GM23338 (cell line): Measurements from ENCODE around the gene UQCR11. TPM values are rescaled to one million over a fixed set of nuclear protein-coding genes. Genes with fewer than 3 reads are reported as not detected.

ENCODE experiments used
- ATAC-seq: fragments of 200-7000 bp; cut with Tn5 transposase; 3 replicates; pipeline ENCODE4 v1.9.1; 2020
- DNase-seq: peaks from one replicate; pipeline ENCODE4 v3.0.0-alpha.2; 2015; ENCODE audit warnings: low spot score
- H2AFZ ChIP-seq: fragments of 200-600 bp; sonication (generic); 2 replicates; pipeline ENCODE4 v1.8.0; 2016; ENCODE audit warnings: antibody characterized with exemption, mild to moderate bottlenecking, moderate library complexity
- H3F3A ChIP-seq: fragments of 200-600 bp; sonication (generic); replicated peaks from 2 replicates; pipeline ENCODE4 v1.8.0; 2017; ENCODE audit warnings: antibody characterized with exemption, mixed run types, low read depth
- H3K27ac ChIP-seq: fragments of 200-600 bp; sonication (generic); 2 replicates; pipeline ENCODE4 v1.6.1; 2016; ENCODE audit warnings: low read depth
- H3K27me3 ChIP-seq: fragments of 200-600 bp; sonication (generic); 2 replicates; pipeline ENCODE4 v1.8.0; 2016; ENCODE audit warnings: mild to moderate bottlenecking, mixed run types, moderate library complexity; ENCODE audit not compliant: insufficient read depth
- H3K36me3 ChIP-seq: fragments of 200-600 bp; sonication (generic); 2 replicates; pipeline ENCODE4 v1.8.0; 2016; ENCODE audit warnings: mild to moderate bottlenecking; ENCODE audit not compliant: insufficient read depth
- H3K4me1 ChIP-seq: fragments of 200-600 bp; sonication (generic); 2 replicates; pipeline ENCODE4 v1.8.0; 2016; ENCODE audit warnings: mild to moderate bottlenecking, moderate library complexity; ENCODE audit not compliant: insufficient read depth
- H3K4me2 ChIP-seq: fragments of 200-600 bp; sonication (generic); 2 replicates; pipeline ENCODE4 v1.7.1; 2017; ENCODE audit warnings: mixed run types
- H3K4me3 ChIP-seq: fragments of 200-600 bp; sonication (generic); 2 replicates; pipeline ENCODE4 v1.6.1; 2016; ENCODE audit warnings: mixed run types
- H3K79me2 ChIP-seq: fragments of 200-600 bp; sonication (generic); replicated peaks from 2 replicates; pipeline ENCODE4 v1.8.0; 2017; ENCODE audit warnings: mild to moderate bottlenecking; ENCODE audit not compliant: insufficient read depth
- H3K9me2 ChIP-seq: fragments of 200-600 bp; sonication (generic); 2 replicates; pipeline ENCODE4 v1.8.0; 2017; ENCODE audit not compliant: insufficient read depth
- H4K20me1 ChIP-seq: fragments of 200-600 bp; sonication (generic); replicated peaks from 2 replicates; pipeline ENCODE4 v1.8.0; 2017; ENCODE audit warnings: mild to moderate bottlenecking; ENCODE audit not compliant: insufficient read depth
- H3K27ac Mint-ChIP-seq: 2 replicates; pipeline ENCODE4 v1.8.0; 2020; ENCODE audit warnings: inconsistent platforms, mild to moderate bottlenecking, moderate library complexity, mixed read lengths
- H3K27me3 Mint-ChIP-seq: 3 replicates; pipeline ENCODE4 v1.8.0; 2022; ENCODE audit warnings: low read depth, mild to moderate bottlenecking, moderate library complexity, mixed read lengths, inconsistent platforms; ENCODE audit not compliant: insufficient read depth, poor library complexity
- H3K36me3 Mint-ChIP-seq: 3 replicates; pipeline ENCODE4 v1.8.0; 2021; ENCODE audit warnings: low read depth, mild to moderate bottlenecking, inconsistent platforms, moderate library complexity, mixed read lengths
- H3K4me1 Mint-ChIP-seq: 3 replicates; pipeline ENCODE4 v1.8.0; 2020; ENCODE audit warnings: mild to moderate bottlenecking, inconsistent platforms, mixed read lengths
- H3K4me3 Mint-ChIP-seq: 3 replicates; pipeline ENCODE4 v1.8.0; 2021; ENCODE audit warnings: moderate library complexity, mild to moderate bottlenecking, inconsistent platforms, mixed read lengths
- H3K9me3 Mint-ChIP-seq: 3 replicates; pipeline ENCODE4 v1.8.0; 2020; ENCODE audit warnings: moderate library complexity, mild to moderate bottlenecking, inconsistent platforms, mixed read lengths
- CREB1 ChIP-seq: fragments of 250-450 bp; sonication (Bioruptor Pico); IDR thresholded peaks from 2 replicates; pipeline ENCODE4 v1.5.0; 2020; ENCODE audit warnings: low read depth, mild to moderate bottlenecking, moderate library complexity
- EZH2 ChIP-seq: fragments of 200-600 bp; sonication (generic); IDR thresholded peaks from one replicate; pipeline ENCODE4 v1.8.0; 2017; ENCODE audit warnings: antibody characterized with exemption, mild to moderate bottlenecking, low read depth; ENCODE audit not compliant: unreplicated experiment
- EZH2phosphoT487 ChIP-seq: fragments of 200-600 bp; sonication (generic); IDR thresholded peaks from one replicate; pipeline ENCODE4 v1.8.1; 2018; ENCODE audit warnings: antibody characterized with exemption; ENCODE audit not compliant: unreplicated experiment
- JUNB ChIP-seq: IDR thresholded peaks from one replicate; pipeline ENCODE4 v1.6.1; 2016; ENCODE audit warnings: antibody characterized with exemption; ENCODE audit not compliant: unreplicated experiment
- NANOG ChIP-seq: IDR thresholded peaks from 2 replicates; pipeline ENCODE4 v1.6.1; 2016; ENCODE audit warnings: antibody characterized with exemption, borderline replicate concordance
- POLR2AphosphoS5 ChIP-seq: IDR thresholded peaks from 2 replicates; pipeline ENCODE4 v1.6.1; 2016; ENCODE audit warnings: antibody characterized with exemption, low read depth
- STAT1 ChIP-seq: IDR thresholded peaks from one replicate; pipeline ENCODE4 v1.6.1; 2016; ENCODE audit warnings: antibody characterized with exemption; ENCODE audit not compliant: unreplicated experiment
- ZNF114 ChIP-seq: fragments of 250-450 bp; sonication (Bioruptor Pico); IDR thresholded peaks from 2 replicates; pipeline ENCODE4 v1.5.0; 2020; ENCODE audit warnings: mild to moderate bottlenecking, moderate library complexity
- ZNF331 ChIP-seq: fragments of 250-450 bp; sonication (Bioruptor Pico); IDR thresholded peaks from 2 replicates; pipeline ENCODE4 v1.5.0; 2020; ENCODE audit warnings: low read depth, mild to moderate bottlenecking, moderate library complexity
- polyA plus RNA-seq: library from polyadenylated mRNA; unstranded; fragments of >200 nt; fragmentation: Nextera tagmentation; extraction: Ambion mirVana; gene quantifications from 2 replicates; pipeline ENCODE4 v1.2.1, GENCODE V29; 2016
- total RNA-seq: library from RNA; depleted of rRNA; stranded (reverse); fragments of >200 nt; shearing (Covaris generic); gene quantifications from 2 replicates; pipeline ENCODE4 v1.2.3, GENCODE V29; 2014
- TF ChIP-seq, protein P1 (sequence below), 2 experiments: fragments of 200-600 bp in 1 of 2; sonication (generic) in 1 of 2; conservative IDR thresholded peaks; 2 replicates each; pipeline versions ENCODE4 v1.5.1 to v1.6.1; 2016 to 2017; ENCODE audit warnings: antibody characterized with exemption in 2 of 2, low read depth in 2 of 2, mild to moderate bottlenecking in 2 of 2, moderate library complexity in 1 of 2
- TF ChIP-seq, protein P2 (sequence below): IDR thresholded peaks from 2 replicates; pipeline ENCODE4 v1.6.1; 2016; ENCODE audit warnings: antibody characterized with exemption
- TF ChIP-seq, protein P3 (sequence below): fragments of 250-450 bp; sonication (Bioruptor Pico); IDR thresholded peaks from 2 replicates; pipeline ENCODE4 v1.5.0; 2020; ENCODE audit warnings: mild to moderate bottlenecking, moderate library complexity
- TF ChIP-seq, protein P4 (sequence below): IDR thresholded peaks from one replicate; pipeline ENCODE4 v1.6.1; 2018; ENCODE audit warnings: antibody characterized with exemption; ENCODE audit not compliant: unreplicated experiment

The UQCR11 gene
- total and polyA plus RNA-seq, 2 experiments from 2014 or later = 46.4 to 413 TPM

DNA sequence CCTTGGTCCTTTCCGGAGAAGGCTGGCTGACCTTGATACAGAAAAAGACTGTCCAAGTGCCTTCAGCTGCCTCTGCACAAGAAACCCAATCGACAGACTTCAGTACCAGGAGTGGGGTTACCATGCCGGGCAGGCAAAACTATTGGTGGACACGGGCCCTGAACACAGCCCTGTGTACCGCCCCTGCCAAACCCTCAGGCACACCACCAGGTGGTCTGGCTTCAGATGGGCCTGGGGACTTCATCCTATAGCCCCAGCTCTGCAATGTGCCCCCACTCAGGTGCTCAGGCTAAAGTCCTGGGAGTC, 29.6 kb upstream of the UQCR11 start:
- H3K4me3 Mint-ChIP-seq = no peak overlapping the region
- Histone ChIP-seq H3K79me2 (peaks cover 59% of the 10 kb centered on the region), H3K4me2 (no peak overlapping the region), H3K4me1 (no peaks in the 10 kb centered on the region), H3K27ac (no peak overlapping the region), H3K36me3 (peaks cover 19% of the 10 kb centered on the region), H3K27me3 (no peaks in the 10 kb centered on the region), H3F3A (0 out of 2 replicates have a peak, but pooled peaks cover 3% of the 10 kb centered on the region), H3K9me2 (no peaks in the 10 kb centered on the region), H4K20me1 (peaks cover 66% of the 10 kb centered on the region), H2AFZ (no peak overlapping the region), H3K4me3 (no peak overlapping the region)
- peaks cover 8% of the 10 kb centered on the region for H3K9me3 Mint-ChIP-seq
- H3K27me3 Mint-ChIP-seq = peaks cover 16% of the 10 kb centered on the region
- TF ChIP-seq, protein P1, sequence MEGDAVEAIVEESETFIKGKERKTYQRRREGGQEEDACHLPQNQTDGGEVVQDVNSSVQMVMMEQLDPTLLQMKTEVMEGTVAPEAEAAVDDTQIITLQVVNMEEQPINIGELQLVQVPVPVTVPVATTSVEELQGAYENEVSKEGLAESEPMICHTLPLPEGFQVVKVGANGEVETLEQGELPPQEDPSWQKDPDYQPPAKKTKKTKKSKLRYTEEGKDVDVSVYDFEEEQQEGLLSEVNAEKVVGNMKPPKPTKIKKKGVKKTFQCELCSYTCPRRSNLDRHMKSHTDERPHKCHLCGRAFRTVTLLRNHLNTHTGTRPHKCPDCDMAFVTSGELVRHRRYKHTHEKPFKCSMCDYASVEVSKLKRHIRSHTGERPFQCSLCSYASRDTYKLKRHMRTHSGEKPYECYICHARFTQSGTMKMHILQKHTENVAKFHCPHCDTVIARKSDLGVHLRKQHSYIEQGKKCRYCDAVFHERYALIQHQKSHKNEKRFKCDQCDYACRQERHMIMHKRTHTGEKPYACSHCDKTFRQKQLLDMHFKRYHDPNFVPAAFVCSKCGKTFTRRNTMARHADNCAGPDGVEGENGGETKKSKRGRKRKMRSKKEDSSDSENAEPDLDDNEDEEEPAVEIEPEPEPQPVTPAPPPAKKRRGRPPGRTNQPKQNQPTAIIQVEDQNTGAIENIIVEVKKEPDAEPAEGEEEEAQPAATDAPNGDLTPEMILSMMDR (conservative IDR thresholded peaks at IDR 0.05; ENCODE audit: low read depth in 2 of 2) = no peak
- TF ChIP-seq CREB1 (CRISPR knock-in tag) (no peak), STAT1 (no peak), ZNF114 (CRISPR knock-in tag) (no peak), JUNB (no peak), EZH2 (no peak), POLR2AphosphoS5 (no peak), ZNF331 (CRISPR knock-in tag) (no peak), NANOG (no peak), EZH2phosphoT487 (no peak)
- TF ChIP-seq, protein P2, sequence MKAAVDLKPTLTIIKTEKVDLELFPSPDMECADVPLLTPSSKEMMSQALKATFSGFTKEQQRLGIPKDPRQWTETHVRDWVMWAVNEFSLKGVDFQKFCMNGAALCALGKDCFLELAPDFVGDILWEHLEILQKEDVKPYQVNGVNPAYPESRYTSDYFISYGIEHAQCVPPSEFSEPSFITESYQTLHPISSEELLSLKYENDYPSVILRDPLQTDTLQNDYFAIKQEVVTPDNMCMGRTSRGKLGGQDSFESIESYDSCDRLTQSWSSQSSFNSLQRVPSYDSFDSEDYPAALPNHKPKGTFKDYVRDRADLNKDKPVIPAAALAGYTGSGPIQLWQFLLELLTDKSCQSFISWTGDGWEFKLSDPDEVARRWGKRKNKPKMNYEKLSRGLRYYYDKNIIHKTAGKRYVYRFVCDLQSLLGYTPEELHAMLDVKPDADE = no peak
- TF ChIP-seq, protein P3, sequence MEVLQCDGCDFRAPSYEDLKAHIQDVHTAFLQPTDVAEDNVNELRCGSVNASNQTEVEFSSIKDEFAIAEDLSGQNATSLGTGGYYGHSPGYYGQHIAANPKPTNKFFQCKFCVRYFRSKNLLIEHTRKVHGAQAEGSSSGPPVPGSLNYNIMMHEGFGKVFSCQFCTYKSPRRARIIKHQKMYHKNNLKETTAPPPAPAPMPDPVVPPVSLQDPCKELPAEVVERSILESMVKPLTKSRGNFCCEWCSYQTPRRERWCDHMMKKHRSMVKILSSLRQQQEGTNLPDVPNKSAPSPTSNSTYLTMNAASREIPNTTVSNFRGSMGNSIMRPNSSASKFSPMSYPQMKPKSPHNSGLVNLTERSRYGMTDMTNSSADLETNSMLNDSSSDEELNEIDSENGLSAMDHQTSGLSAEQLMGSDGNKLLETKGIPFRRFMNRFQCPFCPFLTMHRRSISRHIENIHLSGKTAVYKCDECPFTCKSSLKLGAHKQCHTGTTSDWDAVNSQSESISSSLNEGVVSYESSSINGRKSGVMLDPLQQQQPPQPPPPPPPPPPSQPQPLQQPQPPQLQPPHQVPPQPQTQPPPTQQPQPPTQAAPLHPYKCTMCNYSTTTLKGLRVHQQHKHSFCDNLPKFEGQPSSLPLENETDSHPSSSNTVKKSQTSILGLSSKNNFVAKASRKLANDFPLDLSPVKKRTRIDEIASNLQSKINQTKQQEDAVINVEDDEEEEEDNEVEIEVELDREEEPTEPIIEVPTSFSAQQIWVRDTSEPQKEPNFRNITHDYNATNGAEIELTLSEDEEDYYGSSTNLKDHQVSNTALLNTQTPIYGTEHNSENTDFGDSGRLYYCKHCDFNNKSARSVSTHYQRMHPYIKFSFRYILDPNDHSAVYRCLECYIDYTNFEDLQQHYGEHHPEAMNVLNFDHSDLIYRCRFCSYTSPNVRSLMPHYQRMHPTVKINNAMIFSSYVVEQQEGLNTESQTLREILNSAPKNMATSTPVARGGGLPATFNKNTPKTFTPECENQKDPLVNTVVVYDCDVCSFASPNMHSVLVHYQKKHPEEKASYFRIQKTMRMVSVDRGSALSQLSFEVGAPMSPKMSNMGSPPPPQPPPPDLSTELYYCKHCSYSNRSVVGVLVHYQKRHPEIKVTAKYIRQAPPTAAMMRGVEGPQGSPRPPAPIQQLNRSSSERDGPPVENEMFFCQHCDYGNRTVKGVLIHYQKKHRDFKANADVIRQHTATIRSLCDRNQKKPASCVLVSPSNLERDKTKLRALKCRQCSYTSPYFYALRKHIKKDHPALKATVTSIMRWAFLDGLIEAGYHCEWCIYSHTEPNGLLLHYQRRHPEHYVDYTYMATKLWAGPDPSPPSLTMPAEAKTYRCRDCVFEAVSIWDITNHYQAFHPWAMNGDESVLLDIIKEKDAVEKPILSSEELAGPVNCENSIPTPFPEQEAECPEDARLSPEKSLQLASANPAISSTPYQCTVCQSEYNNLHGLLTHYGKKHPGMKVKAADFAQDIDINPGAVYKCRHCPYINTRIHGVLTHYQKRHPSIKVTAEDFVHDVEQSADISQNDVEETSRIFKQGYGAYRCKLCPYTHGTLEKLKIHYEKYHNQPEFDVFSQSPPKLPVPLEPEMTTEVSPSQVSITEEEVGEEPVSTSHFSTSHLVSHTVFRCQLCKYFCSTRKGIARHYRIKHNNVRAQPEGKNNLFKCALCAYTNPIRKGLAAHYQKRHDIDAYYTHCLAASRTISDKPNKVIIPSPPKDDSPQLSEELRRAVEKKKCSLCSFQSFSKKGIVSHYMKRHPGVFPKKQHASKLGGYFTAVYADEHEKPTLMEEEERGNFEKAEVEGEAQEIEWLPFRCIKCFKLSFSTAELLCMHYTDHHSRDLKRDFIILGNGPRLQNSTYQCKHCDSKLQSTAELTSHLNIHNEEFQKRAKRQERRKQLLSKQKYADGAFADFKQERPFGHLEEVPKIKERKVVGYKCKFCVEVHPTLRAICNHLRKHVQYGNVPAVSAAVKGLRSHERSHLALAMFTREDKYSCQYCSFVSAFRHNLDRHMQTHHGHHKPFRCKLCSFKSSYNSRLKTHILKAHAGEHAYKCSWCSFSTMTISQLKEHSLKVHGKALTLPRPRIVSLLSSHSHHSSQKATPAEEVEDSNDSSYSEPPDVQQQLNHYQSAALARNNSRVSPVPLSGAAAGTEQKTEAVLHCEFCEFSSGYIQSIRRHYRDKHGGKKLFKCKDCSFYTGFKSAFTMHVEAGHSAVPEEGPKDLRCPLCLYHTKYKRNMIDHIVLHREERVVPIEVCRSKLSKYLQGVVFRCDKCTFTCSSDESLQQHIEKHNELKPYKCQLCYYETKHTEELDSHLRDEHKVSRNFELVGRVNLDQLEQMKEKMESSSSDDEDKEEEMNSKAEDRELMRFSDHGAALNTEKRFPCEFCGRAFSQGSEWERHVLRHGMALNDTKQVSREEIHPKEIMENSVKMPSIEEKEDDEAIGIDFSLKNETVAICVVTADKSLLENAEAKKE = no peak
- TF ChIP-seq, protein P4, sequence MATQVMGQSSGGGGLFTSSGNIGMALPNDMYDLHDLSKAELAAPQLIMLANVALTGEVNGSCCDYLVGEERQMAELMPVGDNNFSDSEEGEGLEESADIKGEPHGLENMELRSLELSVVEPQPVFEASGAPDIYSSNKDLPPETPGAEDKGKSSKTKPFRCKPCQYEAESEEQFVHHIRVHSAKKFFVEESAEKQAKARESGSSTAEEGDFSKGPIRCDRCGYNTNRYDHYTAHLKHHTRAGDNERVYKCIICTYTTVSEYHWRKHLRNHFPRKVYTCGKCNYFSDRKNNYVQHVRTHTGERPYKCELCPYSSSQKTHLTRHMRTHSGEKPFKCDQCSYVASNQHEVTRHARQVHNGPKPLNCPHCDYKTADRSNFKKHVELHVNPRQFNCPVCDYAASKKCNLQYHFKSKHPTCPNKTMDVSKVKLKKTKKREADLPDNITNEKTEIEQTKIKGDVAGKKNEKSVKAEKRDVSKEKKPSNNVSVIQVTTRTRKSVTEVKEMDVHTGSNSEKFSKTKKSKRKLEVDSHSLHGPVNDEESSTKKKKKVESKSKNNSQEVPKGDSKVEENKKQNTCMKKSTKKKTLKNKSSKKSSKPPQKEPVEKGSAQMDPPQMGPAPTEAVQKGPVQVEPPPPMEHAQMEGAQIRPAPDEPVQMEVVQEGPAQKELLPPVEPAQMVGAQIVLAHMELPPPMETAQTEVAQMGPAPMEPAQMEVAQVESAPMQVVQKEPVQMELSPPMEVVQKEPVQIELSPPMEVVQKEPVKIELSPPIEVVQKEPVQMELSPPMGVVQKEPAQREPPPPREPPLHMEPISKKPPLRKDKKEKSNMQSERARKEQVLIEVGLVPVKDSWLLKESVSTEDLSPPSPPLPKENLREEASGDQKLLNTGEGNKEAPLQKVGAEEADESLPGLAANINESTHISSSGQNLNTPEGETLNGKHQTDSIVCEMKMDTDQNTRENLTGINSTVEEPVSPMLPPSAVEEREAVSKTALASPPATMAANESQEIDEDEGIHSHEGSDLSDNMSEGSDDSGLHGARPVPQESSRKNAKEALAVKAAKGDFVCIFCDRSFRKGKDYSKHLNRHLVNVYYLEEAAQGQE = no peak
- no peaks in the 10 kb centered on the region for H3K4me1 Mint-ChIP-seq
- DNase-seq (no peak), ATAC-seq (no peak)
- peaks cover 73% of the 10 kb centered on the region for H3K36me3 Mint-ChIP-seq
- H3K27ac Mint-ChIP-seq = no peak overlapping the region
